ENCODE data around the gene ZMYND19. TPM values are rescaled to one million over a fixed set of nuclear protein-coding genes. Genes with fewer than 3 reads are reported as not detected.
A peak's percentile ranks its signal among the peaks of the same experiment; 100 is the strongest.

ZMYND19 gene
- total and polyA plus RNA-seq, 2 of the 4 experiments (the other 2 are of a cell fraction), result 14.3 to 21.4 TPM

- WGBS, 2 experiments (ENCODE audit: extremely low coverage in 2 of 2, insufficient read length in 1 of 2), result 97% methylated on average over 13 of the region's 25 CpGs; no CpG with 5 or more reads in 1 of the 2 experiments
- peaks cover 29% of the 10 kb centered on the region for H3K9me1 ChIP-seq (ENCODE audit: insufficient read depth, low read length)
- TF ChIP-seq USF2 (IDR thresholded peaks at IDR 0.05; ENCODE audit: low read depth, low read length), result no peak
- TF ChIP-seq CTCF (conservative IDR thresholded peaks at IDR 0.05; ENCODE audit: low read depth, low read length), result no peak
- no peak for TF ChIP-seq RAD21 (IDR thresholded peaks at IDR 0.05; ENCODE audit: low read length)
- TF ChIP-seq NFE2L2 (IDR thresholded peaks at IDR 0.05; ENCODE audit: low read depth, low read length), result no peak
- TF ChIP-seq RFX5 (IDR thresholded peaks at IDR 0.05; ENCODE audit: low read depth, low read length), result no peak
- TF ChIP-seq RCOR1 (IDR thresholded peaks at IDR 0.05; ENCODE audit: insufficient replicate concordance, low read length), result no peak
- no peak for TF ChIP-seq MAFK (IDR thresholded peaks at IDR 0.05; ENCODE audit: low read depth, low read length)
- TF ChIP-seq FOS (IDR thresholded peaks at IDR 0.05; ENCODE audit: low read depth, low read length), result no peak
- no peak for TF ChIP-seq BHLHE40 (IDR thresholded peaks at IDR 0.05; ENCODE audit: low read depth, low read length)
- intact Hi-C loops (cut with micrococcal nuclease) (no loop called here), in situ Hi-C loops (cut with MboI; ENCODE audit: low sequenced_read_pairs) (no loop called here), dilution Hi-C loops (cut with HindIII; ENCODE audit: low sequenced_read_pairs, unreplicated experiment) (no loop called here)
- no peak overlapping the region for H3K9ac ChIP-seq (ENCODE audit: low read depth, low read length)
- no peak overlapping the region for H2AK5ac ChIP-seq (ENCODE audit: low read depth, low read length)
- H3K4ac ChIP-seq (ENCODE audit: low read depth, low read length), result no peak overlapping the region
- H2AFZ ChIP-seq (replicated peaks; ENCODE audit: low read length, poor library complexity), result no peak overlapping the region
- no peak overlapping the region for H3K4me3 ChIP-seq (ENCODE audit: insufficient read depth, low read depth, low read length)
- no peak for DNase-seq
- peaks cover 26% of the 10 kb centered on the region for H3K36me3 ChIP-seq (ENCODE audit: control insufficient read depth, insufficient read depth, low read length)
- ChIA-PET POLR2A (ENCODE audit: unreplicated experiment) (no interaction called here), CTCF (no interaction called here)
- H4K5ac ChIP-seq (ENCODE audit: low read depth, low read length), result no peak overlapping the region
- H2AK9ac ChIP-seq (replicated peaks; ENCODE audit: low read depth, low read length, poor library complexity), result peak overlapping the region; percentile 65
- H3K27ac ChIP-seq (ENCODE audit: insufficient read depth, low read length), result no peak overlapping the region
- H2BK5ac ChIP-seq (ENCODE audit: low read depth, low read length, poor library complexity, severe bottlenecking), result no peak overlapping the region
- H3K14ac ChIP-seq (replicated peaks; ENCODE audit: low read depth, low read length), result no peak overlapping the region
- peaks cover 23 to 59% of the 10 kb centered on the region in 2 experiments for H3K79me1 ChIP-seq (ENCODE audit: low read depth in 1 of 2, low read length in 2 of 2)
- no peak overlapping the region for H2BK20ac ChIP-seq (ENCODE audit: low read depth, low read length)
- no peak overlapping the region for H3K56ac ChIP-seq (ENCODE audit: extremely low read depth, insufficient read depth, low read length)
- H4K20me1 ChIP-seq (ENCODE audit: insufficient read depth, low read length), result peaks cover 19% of the 10 kb centered on the region; the same call in 1 of the 2 replicates
- no peak overlapping the region for H3K18ac ChIP-seq (ENCODE audit: low read depth, low read length)
- H2BK120ac ChIP-seq (ENCODE audit: low read depth, low read length), result no peak overlapping the region
- no peak overlapping the region for H3K23ac ChIP-seq (ENCODE audit: low read depth, low read length)
- no peak overlapping the region for H4K8ac ChIP-seq (ENCODE audit: low read depth in 2 of 2, low read length in 2 of 2)
- no peaks in the 10 kb centered on the region for H3K27me3 ChIP-seq (ENCODE audit: control insufficient read depth, insufficient read depth, low read length)
- no peak overlapping the region for H3K4me2 ChIP-seq (ENCODE audit: low read depth, low read length)
- no peaks in the 10 kb centered on the region for H3K9me3 ChIP-seq (ENCODE audit: control insufficient read depth, insufficient read depth, low read length)
- BruUV-seq (replicated peaks), result no TSS peak
- H4K91ac ChIP-seq (ENCODE audit: insufficient read depth, low read depth, low read length), result no peak overlapping the region
- no peak overlapping the region for H2BK15ac ChIP-seq (ENCODE audit: low read depth, low read length)
- H3K4me1 ChIP-seq (ENCODE audit: control insufficient read depth, insufficient read depth, low read length), result peaks cover 16% of the 10 kb centered on the region
- no peak for ATAC-seq (ENCODE audit: low read depth)
Observed at GRCh38 chr9:137614631-137615386, 24.5 kb upstream of the ZMYND19 start.
